ENCODE results near the gene GGT6. TPM values are rescaled to one million over a fixed set of nuclear protein-coding genes. Genes with fewer than 3 reads are reported as not detected.

Gene GGT6
- total RNA-seq, 4 donors from 2014 or later: 64.6 to 187 (median 134) TPM

Other genes starting within 250 kb of the GGT6 start
- gene UBE2G1, start 193.9 kb downstream of the GGT6 start, total RNA-seq: 10 to 100 TPM; 53.4 to 75.4 (median 67.4) TPM
- under 1 TPM in 1 of 4 donors, not detected in 3; 0.72 TPM for gene SPNS3, start 126.6 kb downstream of the GGT6 start, total RNA-seq
- 10 to 100 TPM; 25.1 to 76.3 (median 49.6) TPM for gene SPNS2, start 61.7 kb downstream of the GGT6 start, total RNA-seq
- gene MYBBP1A, start 5.2 kb downstream of the GGT6 start, total RNA-seq: 100 to 1,000 TPM in 1 of 4 donors, 10 to 100 TPM in 3; 73.4 to 127 (median 83.8) TPM
- gene SMTNL2, start 24.0 kb upstream of the GGT6 start, total RNA-seq: 1 to 10 TPM in 1 of 4 donors, under 1 TPM in 2, not detected in 1; 0.64 to 1.3 (median 0.81) TPM
- gene ALOX15, start 81.1 kb upstream of the GGT6 start, total RNA-seq: 1 to 10 TPM in 1 of 4 donors, under 1 TPM in 3; 0.15 to 1.5 (median 0.36) TPM
- gene PELP1, start 143.6 kb upstream of the GGT6 start, total RNA-seq: 10 to 100 TPM; 32.2 to 79.3 (median 60.9) TPM
- gene ARRB2, start 150.1 kb upstream of the GGT6 start, total RNA-seq: 10 to 100 TPM; 12.1 to 20.6 (median 16.0) TPM
- 10 to 100 TPM; 15.0 to 38.0 (median 26.4) TPM for gene MED11, start 170.9 kb upstream of the GGT6 start, total RNA-seq
- gene ZMYND15, start 179.3 kb upstream of the GGT6 start, total RNA-seq: 1 to 10 TPM in 2 of 4 donors, under 1 TPM in 2; 0.40 to 2.8 (median 1.3) TPM
- 10 to 100 TPM; 12.5 to 33.9 (median 18.8) TPM for gene CXCL16, start 179.4 kb upstream of the GGT6 start, total RNA-seq
- not detected for gene TM4SF5, start 211.3 kb upstream of the GGT6 start, total RNA-seq
- 1 to 10 TPM in 2 of 4 donors, not detected in 2; 1.4 to 1.5 TPM for gene VMO1, start 225.8 kb upstream of the GGT6 start, total RNA-seq
- under 1 TPM in 1 of 4 donors, not detected in 3; 0.80 TPM for gene GLTPD2, start 228.4 kb upstream of the GGT6 start, total RNA-seq
- 100 to 1,000 TPM in 3 of 4 donors, 10 to 100 TPM in 1; 68.6 to 250 (median 189) TPM for gene PSMB6, start 235.6 kb upstream of the GGT6 start, total RNA-seq
- gene PLD2, start 246.6 kb upstream of the GGT6 start, total RNA-seq: 100 to 1,000 TPM in 1 of 4 donors, 10 to 100 TPM in 3; 53.5 to 134 (median 57.6) TPM